WTC11 (cell line): ENCODE results near the gene LSP1. TPM values are rescaled to one million over a fixed set of nuclear protein-coding genes. Genes with fewer than 3 reads are reported as not detected.

ENCODE experiments used
- ATAC-seq: fragments of 200-7000 bp; cut with Tn5 transposase; 2 replicates; pipeline ENCODE4 v1.10.0; 2021; ENCODE audit warnings: mild to moderate bottlenecking, moderate library complexity
- CTCF ChIA-PET: fragments of 300-600 bp; sonication (Branson Sonifier 250); formaldehyde crosslinking; loops from one replicate; lab custom pipeline; 2021; ENCODE audit warnings: antibody characterized with exemption; lab: Charles Lee
- POLR2A ChIA-PET: fragments of 350-600 bp; sonication (Branson Sonifier 250); formaldehyde crosslinking; loops from one replicate; lab custom pipeline; 2021; ENCODE audit warnings: antibody characterized with exemption; lab: Charles Lee
- DNase-seq: peaks from one replicate; pipeline ENCODE4 v3.0.0; 2021; ENCODE audit warnings: low spot score
- H3K27ac Mint-ChIP-seq: 2 replicates; pipeline ENCODE4 v1.8.0; 2021; ENCODE audit warnings: mixed read lengths
- H3K27me3 Mint-ChIP-seq: 2 replicates; pipeline ENCODE4 v1.8.0; 2021; ENCODE audit warnings: low read depth, mild to moderate bottlenecking, moderate library complexity, mixed read lengths
- H3K36me3 Mint-ChIP-seq: 2 replicates; pipeline ENCODE4 v1.8.0; 2021; ENCODE audit warnings: mixed read lengths
- H3K4me1 Mint-ChIP-seq: 2 replicates; pipeline ENCODE4 v1.8.0; 2022; ENCODE audit warnings: mixed read lengths
- H3K4me3 Mint-ChIP-seq: 2 replicates; pipeline ENCODE4 v1.8.0; 2021; ENCODE audit warnings: mild to moderate bottlenecking, moderate library complexity, mixed read lengths
- H3K9me3 Mint-ChIP-seq: 2 replicates; pipeline ENCODE4 v1.8.0; 2021; ENCODE audit warnings: mixed read lengths
- EMX1 ChIP-seq: fragments of 250-450 bp; sonication (Bioruptor Pico); IDR thresholded peaks from 2 replicates; pipeline ENCODE4 v1.8.0; 2021; ENCODE audit warnings: mild to moderate bottlenecking
- FOXJ3 ChIP-seq: sonication (generic); formaldehyde crosslinking; IDR thresholded peaks from 2 replicates; pipeline ENCODE4 v1.9.0; 2021; ENCODE audit warnings: missing genetic modification reagents, mild to moderate bottlenecking, borderline replicate concordance
- FOXK1 ChIP-seq: sonication (generic); formaldehyde crosslinking; IDR thresholded peaks from 2 replicates; pipeline ENCODE4 v1.8.0; 2022; ENCODE audit warnings: mild to moderate bottlenecking, moderate library complexity, missing genetic modification reagents
- IRF1 ChIP-seq: sonication (generic); formaldehyde crosslinking; IDR thresholded peaks from 2 replicates; pipeline ENCODE4 v1.8.0; 2023; ENCODE audit warnings: missing genetic modification reagents
- JUN ChIP-seq: sonication (generic); formaldehyde crosslinking; IDR thresholded peaks from 2 replicates; pipeline ENCODE4 v1.8.0; 2023; ENCODE audit warnings: mild to moderate bottlenecking, missing genetic modification reagents
- NR3C1 ChIP-seq: sonication (generic); formaldehyde crosslinking; conservative IDR thresholded peaks from 2 replicates; pipeline ENCODE4 v1.8.1; 2023; ENCODE audit warnings: low read depth, mild to moderate bottlenecking, missing genetic modification reagents
- RELA ChIP-seq: sonication (generic); formaldehyde crosslinking; IDR thresholded peaks from 2 replicates; pipeline ENCODE4 v1.8.1; 2022; ENCODE audit warnings: missing genetic modification reagents, mild to moderate bottlenecking, borderline replicate concordance
- SMAD4 ChIP-seq: sonication (generic); formaldehyde crosslinking; IDR thresholded peaks from 2 replicates; pipeline ENCODE4 v1.8.0; 2022; ENCODE audit warnings: mild to moderate bottlenecking, missing genetic modification reagents
- SOX15 ChIP-seq: fragments of 250-450 bp; sonication (Bioruptor Pico); IDR thresholded peaks from 2 replicates; pipeline ENCODE4 v1.9.0; 2021; ENCODE audit warnings: mild to moderate bottlenecking
- STAT6 ChIP-seq: sonication (generic); formaldehyde crosslinking; conservative IDR thresholded peaks from 2 replicates; pipeline ENCODE4 v1.8.1; 2023; ENCODE audit warnings: mild to moderate bottlenecking, low read depth, missing genetic modification reagents, moderate library complexity
- TEAD4 ChIP-seq: sonication (generic); formaldehyde crosslinking; IDR thresholded peaks from 2 replicates; pipeline ENCODE4 v1.8.0; 2022; ENCODE audit warnings: mild to moderate bottlenecking, missing genetic modification reagents
- USF2 ChIP-seq: sonication (generic); formaldehyde crosslinking; IDR thresholded peaks from 2 replicates; pipeline ENCODE4 v1.8.1; 2023; ENCODE audit warnings: mild to moderate bottlenecking, missing genetic modification reagents, moderate library complexity
- ZMAT4 ChIP-seq: fragments of 250-450 bp; sonication (Bioruptor Pico); IDR thresholded peaks from 2 replicates; pipeline ENCODE4 v1.9.0; 2021; ENCODE audit warnings: mild to moderate bottlenecking
- ZNF281 ChIP-seq: sonication (generic); formaldehyde crosslinking; IDR thresholded peaks from 2 replicates; pipeline ENCODE4 v1.8.0; 2023; ENCODE audit warnings: mild to moderate bottlenecking, missing genetic modification reagents
- ZNF416 ChIP-seq: fragments of 250-450 bp; sonication (Bioruptor Pico); IDR thresholded peaks from 2 replicates; pipeline ENCODE4 v1.9.0; 2021; ENCODE audit warnings: mild to moderate bottlenecking, inconsistent platforms
- ZNF423 ChIP-seq: fragments of 250-450 bp; sonication (Bioruptor Pico); IDR thresholded peaks from 2 replicates; pipeline ENCODE4 v2.1.2; 2022; ENCODE audit warnings: mild to moderate bottlenecking, moderate library complexity
- ZNF532 ChIP-seq: fragments of 250-450 bp; sonication (Bioruptor Pico); IDR thresholded peaks from 2 replicates; pipeline ENCODE4 v1.9.0; 2021; ENCODE audit warnings: mild to moderate bottlenecking, borderline replicate concordance
- ZSCAN18 ChIP-seq: fragments of 250-450 bp; sonication (Bioruptor Pico); IDR thresholded peaks from 2 replicates; pipeline ENCODE4 v2.1.2; 2022; ENCODE audit warnings: mild to moderate bottlenecking, moderate library complexity
- total RNA-seq: library from RNA; stranded (reverse); gene quantifications from 3 replicates; pipeline ENCODE4 v1.2.3, GENCODE V29; 2021

Gene LSP1
- total RNA-seq, 1 experiment from 2014 or later = 0.77 TPM

GRCh38 chr11:1919391-1920127 lies 66.7 kb downstream of the LSP1 start, which contains the start of gene TNNT3:
Gene TNNT3, plus strand, starts transcription at chr11:1919703. Its CDS starts 3,172 bp downstream, at chr11:1922875.
- DNase-seq = no peak
- ChIA-PET POLR2A (no interaction called here), CTCF (interaction anchor here (0.7 to 1.7 kb wide), 9 partner anchors 37 to 267 kb away, joined by 3 to 13 read pairs (median 4); no protein-coding TSS in a partner anchor)
- H3K4me3 Mint-ChIP-seq = no peak within 1 kb of the TSS
- H3K9me3 Mint-ChIP-seq = peaks cover 8% of the 10 kb centered on the region
- no peaks in the 10 kb centered on the region; the same call in 1 of the 2 replicates for H3K27me3 Mint-ChIP-seq
- H3K36me3 Mint-ChIP-seq = no peaks in the 10 kb centered on the region
- no peaks in the 10 kb centered on the region for H3K4me1 Mint-ChIP-seq
- ATAC-seq = no peak
- no peak within 1 kb of the TSS for H3K27ac Mint-ChIP-seq
- TF ChIP-seq RELA (CRISPR knock-in tag) (no peak), ZNF416 (CRISPR knock-in tag) (no peak), ZNF281 (no peak), JUN (CRISPR knock-in tag) (no peak), USF2 (CRISPR knock-in tag) (no peak), SOX15 (CRISPR knock-in tag) (no peak), EMX1 (CRISPR knock-in tag) (no peak), ZNF423 (CRISPR knock-in tag) (no peak), FOXJ3 (no peak), ZNF532 (CRISPR knock-in tag) (no peak)

GRCh38 chr11:1920128-1920908 lies 67.4 kb downstream of the LSP1 start:
- Mint-ChIP-seq H3K9me3 (peaks cover under 1% of the 10 kb centered on the region; the same call in 1 of the 2 replicates), H3K27me3 (no peaks in the 10 kb centered on the region; the same call in 1 of the 2 replicates), H3K27ac (no peak overlapping the region), H3K4me1 (no peaks in the 10 kb centered on the region), H3K4me3 (no peak overlapping the region), H3K36me3 (no peaks in the 10 kb centered on the region)
- POLR2A ChIA-PET = no interaction called here
- no peak for TF ChIP-seq ZNF416 (CRISPR knock-in tag)
- TF ChIP-seq STAT6 = no peak
- no peak for TF ChIP-seq NR3C1 (CRISPR knock-in tag)
- no peak for TF ChIP-seq EMX1 (CRISPR knock-in tag)
- no peak for TF ChIP-seq FOXK1 (CRISPR knock-in tag)
- TF ChIP-seq TEAD4 (CRISPR knock-in tag) = no peak
- no peak for TF ChIP-seq SMAD4 (CRISPR knock-in tag)
- TF ChIP-seq ZSCAN18 (CRISPR knock-in tag) = no peak
- no peak for TF ChIP-seq IRF1 (CRISPR knock-in tag)
- no peak for TF ChIP-seq ZMAT4
- ATAC-seq (no peak), DNase-seq (no peak)
- CTCF ChIA-PET = interaction anchor here (0.7 to 2.6 kb wide), 10 partner anchors 38 to 268 kb away, joined by 3 to 27 read pairs (median 4); no protein-coding TSS in a partner anchor
